ENCODE data around the gene NTHL1. TPM values are rescaled to one million over a fixed set of nuclear protein-coding genes. Genes with fewer than 3 reads are reported as not detected.

The NTHL1 gene
- total and polyA plus RNA-seq, 2 of the 4 experiments (the other 2 are of a cell fraction): 22.8 to 28.0 TPM

DNA sequence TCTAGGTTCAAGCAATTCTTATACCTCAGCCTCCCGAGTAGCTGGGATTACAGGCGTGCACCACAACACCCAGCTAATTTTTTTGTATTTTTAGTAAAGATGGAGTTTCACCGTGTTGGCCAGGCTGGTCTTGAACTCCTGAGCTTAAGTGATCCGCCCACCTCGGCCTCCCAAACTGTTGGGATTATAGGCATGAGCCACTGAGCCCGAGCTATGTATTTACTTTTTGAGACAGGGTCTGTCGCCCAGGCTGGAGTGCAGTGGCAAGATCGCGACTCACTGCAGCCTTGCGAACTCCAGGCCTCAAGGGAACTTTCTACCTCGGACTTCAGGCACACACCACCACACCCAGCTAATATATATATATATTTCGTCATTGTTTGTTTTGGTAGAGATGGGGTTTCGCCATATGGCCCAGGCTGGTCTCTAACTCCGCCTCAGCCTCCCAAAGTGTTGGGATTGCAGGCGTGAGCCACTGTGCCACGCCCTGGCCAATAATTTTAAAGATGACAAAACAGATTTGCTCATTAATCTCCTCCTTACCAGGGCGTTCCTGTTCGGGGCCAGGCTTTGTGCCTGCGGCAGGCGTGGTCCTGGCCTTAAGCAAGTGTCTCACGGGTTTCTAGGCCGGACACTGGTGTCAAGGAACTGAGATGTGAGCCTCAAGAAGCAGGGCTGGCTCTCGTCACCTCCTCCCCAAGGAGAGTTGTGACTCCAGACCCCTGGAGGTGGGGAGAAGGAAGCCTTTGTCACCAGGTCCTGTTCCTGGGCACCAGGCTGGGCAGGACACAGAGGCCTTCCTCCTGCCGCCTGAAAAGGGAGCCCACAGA lies 32.3 kb downstream of the NTHL1 start:
- ATAC-seq (ENCODE audit: low read depth) (peak; percentile 67), DNase-seq (peak; percentile 47)
- Histone ChIP-seq H2AK5ac (ENCODE audit: low read depth, low read length) (peak overlapping the region; percentile 74), H3K4me3 (ENCODE audit: insufficient read depth, low read depth, low read length) (no peak overlapping the region), H2BK120ac (ENCODE audit: low read depth, low read length) (peak overlapping the region; percentile 14), H3K27me3 (ENCODE audit: control insufficient read depth, insufficient read depth, low read length) (peaks cover 15% of the 10 kb centered on the region; the same call in 1 of the 2 replicates), H4K8ac (ENCODE audit: low read depth in 2 of 2, low read length in 2 of 2) (peak overlapping the region in 1 of 2 experiments; percentile 18; a peak in 1 of 4 replicates), H4K91ac (ENCODE audit: insufficient read depth, low read depth, low read length) (peak overlapping the region; percentile 6; the same call in 1 of the 2 replicates), H2BK20ac (ENCODE audit: low read depth, low read length) (no peak overlapping the region), H3K23ac (ENCODE audit: low read depth, low read length) (no peak overlapping the region; the same call in 1 of the 2 replicates), H3K14ac (replicated peaks; ENCODE audit: low read depth, low read length) (peak overlapping the region; percentile 76; the same call in 1 of the 2 replicates), H2BK5ac (ENCODE audit: low read depth, low read length, poor library complexity, severe bottlenecking) (no peak overlapping the region), H3K79me1 (ENCODE audit: low read depth in 1 of 2, low read length in 2 of 2) (peaks cover 4 to 7% of the 10 kb centered on the region in 2 experiments; a peak in 3 of 4 replicates), H3K4ac (ENCODE audit: low read depth, low read length) (peak overlapping the region; percentile 81), H3K4me1 (ENCODE audit: control insufficient read depth, insufficient read depth, low read length) (peaks cover 7% of the 10 kb centered on the region), H3K18ac (ENCODE audit: low read depth, low read length) (peak overlapping the region; percentile 24; the same call in 1 of the 2 replicates), H3K9me1 (ENCODE audit: insufficient read depth, low read length) (peaks cover 6% of the 10 kb centered on the region), H3K4me2 (ENCODE audit: low read depth, low read length) (no peak overlapping the region), H3K9ac (ENCODE audit: low read depth, low read length) (no peak overlapping the region), H4K20me1 (ENCODE audit: insufficient read depth, low read length) (no peaks in the 10 kb centered on the region), H2AFZ (replicated peaks; ENCODE audit: low read length, poor library complexity) (peak overlapping the region; percentile 72), H2AK9ac (replicated peaks; ENCODE audit: low read depth, low read length, poor library complexity) (peak overlapping the region; percentile 72), H3K56ac (ENCODE audit: extremely low read depth, insufficient read depth, low read length) (no peak overlapping the region), H3K9me3 (ENCODE audit: control insufficient read depth, insufficient read depth, low read length) (no peaks in the 10 kb centered on the region), H4K5ac (ENCODE audit: low read depth, low read length) (no peak overlapping the region), H3K27ac (ENCODE audit: insufficient read depth, low read length) (no peak overlapping the region), H2BK15ac (ENCODE audit: low read depth, low read length) (no peak overlapping the region; the same call in 2 of the 3 replicates), H3K36me3 (ENCODE audit: control insufficient read depth, insufficient read depth, low read length) (no peaks in the 10 kb centered on the region)
- dilution Hi-C loops (cut with HindIII; ENCODE audit: low sequenced_read_pairs, unreplicated experiment) (no loop called here), in situ Hi-C loops (cut with MboI; ENCODE audit: low sequenced_read_pairs) (no loop called here), intact Hi-C loops (cut with micrococcal nuclease) (no loop called here)
- ChIA-PET POLR2A (ENCODE audit: unreplicated experiment) (no interaction called here), CTCF (no interaction called here)
- WGBS, 2 experiments (ENCODE audit: extremely low coverage in 2 of 2, insufficient read length in 1 of 2): 55% methylated on average over 2 of the region's 24 CpGs; no CpG with 5 or more reads in 1 of the 2 experiments
- TF ChIP-seq CEBPB (IDR thresholded peaks at IDR 0.05; ENCODE audit: low read depth, low read length): peak; percentile 56; the same call in 1 of the 2 replicates
- no peak for TF ChIP-seq CHD1 (IDR thresholded peaks at IDR 0.05; ENCODE audit: low read depth, low read length)
- no TSS peak for BruUV-seq (replicated peaks)
